ENCODE measurements around the gene TFDP2. TPM values are rescaled to one million over a fixed set of nuclear protein-coding genes. Genes with fewer than 3 reads are reported as not detected.
"Not testable (repeated sequence)": the region's sequence is repeated elsewhere in the genome, so short reads cannot be mapped to it uniquely, and the experiment has no call there.

TFDP2 gene
- total RNA-seq, 1 donor, result 28.5 TPM

- DNase-seq (ENCODE audit: low read depth), result no peak
Measured at GRCh38 chr3:142149673-142149992, 289 bp upstream of the TFDP2 start.

DNA sequence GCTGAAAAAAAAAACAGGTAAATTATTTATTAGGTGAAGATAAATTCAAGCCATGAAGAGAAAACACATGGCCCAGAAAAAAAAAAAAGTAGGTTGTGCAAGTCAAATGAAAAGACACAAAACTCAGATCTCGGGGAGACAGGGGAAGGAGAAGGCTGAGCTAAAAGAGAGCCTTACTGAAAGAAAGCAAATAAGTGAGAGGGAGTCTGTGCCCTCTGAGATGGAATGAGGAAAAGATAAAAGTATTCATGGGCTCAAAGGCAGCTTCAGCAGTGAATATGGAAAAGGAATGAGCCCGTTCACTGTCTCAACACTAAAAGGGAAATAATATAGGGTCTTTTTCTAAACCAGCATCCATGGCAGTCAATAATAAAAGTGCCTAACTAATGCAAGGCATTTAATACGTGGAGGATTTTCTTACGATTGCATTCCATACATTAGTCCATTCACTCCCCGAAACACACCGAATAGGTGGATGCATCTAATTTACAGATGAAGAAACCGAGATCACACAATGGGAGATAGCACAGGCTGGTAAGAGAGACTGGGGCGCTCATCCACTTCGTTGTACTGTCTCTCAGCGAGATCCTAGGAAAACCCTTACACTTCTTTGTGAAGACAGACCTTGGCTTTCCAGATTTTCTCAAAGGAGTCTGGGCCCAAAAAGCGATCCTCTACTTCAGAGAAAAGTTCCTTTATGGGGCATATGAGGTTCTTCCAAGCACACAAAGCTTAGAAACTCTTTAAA, 1.1 kb downstream of the TFDP2 start:
- DNase-seq (ENCODE audit: low read depth), result no peak

More at GRCh38 chr3:142149673-142149992, 289 bp upstream of the TFDP2 start:
- peak overlapping the region; percentile 76 for H3K4me3 ChIP-seq (ENCODE audit: low read depth, low read length)
- TF ChIP-seq, protein P1, sequence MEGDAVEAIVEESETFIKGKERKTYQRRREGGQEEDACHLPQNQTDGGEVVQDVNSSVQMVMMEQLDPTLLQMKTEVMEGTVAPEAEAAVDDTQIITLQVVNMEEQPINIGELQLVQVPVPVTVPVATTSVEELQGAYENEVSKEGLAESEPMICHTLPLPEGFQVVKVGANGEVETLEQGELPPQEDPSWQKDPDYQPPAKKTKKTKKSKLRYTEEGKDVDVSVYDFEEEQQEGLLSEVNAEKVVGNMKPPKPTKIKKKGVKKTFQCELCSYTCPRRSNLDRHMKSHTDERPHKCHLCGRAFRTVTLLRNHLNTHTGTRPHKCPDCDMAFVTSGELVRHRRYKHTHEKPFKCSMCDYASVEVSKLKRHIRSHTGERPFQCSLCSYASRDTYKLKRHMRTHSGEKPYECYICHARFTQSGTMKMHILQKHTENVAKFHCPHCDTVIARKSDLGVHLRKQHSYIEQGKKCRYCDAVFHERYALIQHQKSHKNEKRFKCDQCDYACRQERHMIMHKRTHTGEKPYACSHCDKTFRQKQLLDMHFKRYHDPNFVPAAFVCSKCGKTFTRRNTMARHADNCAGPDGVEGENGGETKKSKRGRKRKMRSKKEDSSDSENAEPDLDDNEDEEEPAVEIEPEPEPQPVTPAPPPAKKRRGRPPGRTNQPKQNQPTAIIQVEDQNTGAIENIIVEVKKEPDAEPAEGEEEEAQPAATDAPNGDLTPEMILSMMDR (IDR thresholded peaks at IDR 0.05; ENCODE audit: insufficient read depth, low read length), result no peak

GRCh38 chr3:142144587-142144986, 4.8 kb downstream of the TFDP2 start:
- not testable (repeated sequence) for H3K4me3 ChIP-seq (ENCODE audit: low read depth, low read length); DNase-seq (ENCODE audit: low read depth)

More for the DNA sequence above, 1.1 kb downstream of the TFDP2 start:
- H3K4me3 ChIP-seq (ENCODE audit: low read depth, low read length), result peak overlapping the region; percentile 76
- TF ChIP-seq, protein P1 (IDR thresholded peaks at IDR 0.05; ENCODE audit: insufficient read depth, low read length), result no peak

DNA sequence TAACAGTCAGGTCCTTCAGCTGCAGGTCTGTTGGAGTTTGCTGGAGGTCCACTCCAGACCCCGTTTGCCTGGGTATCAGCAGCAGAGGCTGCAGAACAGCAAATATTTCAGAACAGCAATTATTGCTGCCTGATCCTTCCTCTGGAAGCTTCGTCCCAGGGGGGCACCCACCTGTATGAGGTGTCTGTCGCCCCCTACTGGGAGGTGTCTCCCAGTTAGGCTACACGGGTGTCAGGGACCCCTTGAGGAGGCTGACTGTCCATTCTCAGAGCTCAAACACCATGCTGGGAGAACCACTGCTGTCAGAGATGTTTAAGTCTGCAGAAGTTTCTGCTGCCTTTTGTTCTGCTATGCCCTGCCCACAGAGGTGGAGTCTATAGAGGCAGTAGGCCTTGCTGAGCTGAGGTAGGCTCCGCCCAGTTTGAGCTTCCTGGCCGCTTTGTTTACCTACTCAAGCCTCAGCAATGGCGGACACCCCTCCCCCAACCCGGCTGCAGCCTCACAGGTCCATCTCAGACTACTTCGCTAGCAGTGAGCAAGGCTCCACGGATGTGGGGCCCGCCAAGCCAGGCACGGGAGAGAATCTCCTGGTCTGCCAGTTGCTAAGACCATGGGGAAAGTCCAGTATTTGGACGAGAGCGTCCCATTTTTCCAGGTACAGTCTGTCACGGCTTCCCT, 8.6 kb downstream of the TFDP2 start:
- not testable (repeated sequence) for H3K4me3 ChIP-seq (ENCODE audit: low read depth, low read length)

GRCh38 chr3:142137089-142137488, 12.3 kb downstream of the TFDP2 start:
- DNase-seq (ENCODE audit: low read depth); H3K4me3 ChIP-seq (ENCODE audit: low read depth, low read length): not testable (repeated sequence)

More for the DNA sequence above, 8.6 kb downstream of the TFDP2 start:
- not testable (repeated sequence) for DNase-seq (ENCODE audit: low read depth)

- TF ChIP-seq, protein P1 (IDR thresholded peaks at IDR 0.05; ENCODE audit: insufficient read depth, low read length), result no peak
- H3K4me3 ChIP-seq (ENCODE audit: low read depth, low read length), result no peak overlapping the region
- no peak for DNase-seq (ENCODE audit: low read depth)
Measured at GRCh38 chr3:142134799-142135325, 14.5 kb downstream of the TFDP2 start.

DNA sequence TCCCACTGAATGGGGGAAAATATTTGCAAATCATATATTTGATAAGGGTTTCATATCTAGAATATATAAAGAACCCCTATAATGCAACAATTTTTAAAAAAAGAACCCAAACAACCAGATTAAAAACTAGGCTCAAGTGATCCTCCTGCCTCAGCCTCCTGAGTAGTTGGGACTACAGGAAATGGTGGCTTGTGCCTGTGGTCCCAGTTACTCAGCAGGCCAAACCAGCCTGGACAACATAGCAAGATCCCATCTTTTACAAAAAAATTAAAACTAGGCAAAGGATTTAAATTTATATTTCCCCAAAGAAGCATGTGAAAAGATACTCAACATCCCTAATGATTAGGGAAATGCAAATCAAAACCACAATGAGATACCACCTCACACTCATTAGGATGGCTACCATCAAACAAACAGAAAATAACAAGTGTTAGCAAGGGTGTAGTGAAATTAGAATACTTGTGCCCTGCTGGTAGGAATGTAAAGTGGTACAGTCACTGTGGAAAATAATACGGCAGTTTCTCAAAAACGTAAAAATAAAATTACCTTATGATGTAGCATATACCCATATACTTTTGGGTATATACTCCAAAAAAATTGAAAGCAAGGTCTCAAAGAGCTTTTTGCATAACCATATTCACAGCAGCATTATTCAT, 19.7 kb downstream of the TFDP2 start:
- TF ChIP-seq, protein P1 (IDR thresholded peaks at IDR 0.05; ENCODE audit: insufficient read depth, low read length), result peak; percentile 45
- DNase-seq (ENCODE audit: low read depth), result no peak
- H3K4me3 ChIP-seq (ENCODE audit: low read depth, low read length), result no peak overlapping the region

- DNase-seq (ENCODE audit: low read depth), result no peak
- no peak overlapping the region for H3K4me3 ChIP-seq (ENCODE audit: low read depth, low read length)
- TF ChIP-seq, protein P1 (IDR thresholded peaks at IDR 0.05; ENCODE audit: insufficient read depth, low read length), result no peak
Measured at GRCh38 chr3:142127941-142128658, 21.2 kb downstream of the TFDP2 start.
